GM06990 (cell line): Measurements from ENCODE around the gene XRCC2.

Experiments used
- DNase-seq: peaks from one replicate; pipeline ENCODE4 v3.0.0-alpha.2; 2011; ENCODE audit not compliant: insufficient read length; ENCODE audit errors: extremely low read depth
- H3K27me3 ChIP-seq: replicated peaks from 2 replicates; pipeline ENCODE4 v1.6.0; 2011; ENCODE audit warnings: low read length; ENCODE audit not compliant: control insufficient read depth, insufficient read depth
- H3K36me3 ChIP-seq: 2 replicates; pipeline ENCODE4 v1.5.1; 2011; ENCODE audit warnings: low read length; ENCODE audit not compliant: control insufficient read depth, insufficient read depth
- H3K4me3 ChIP-seq: replicated peaks from 2 replicates; pipeline ENCODE4 v1.5.1; 2011; ENCODE audit warnings: low read depth, mild to moderate bottlenecking, control low read depth, low read length
- CTCF ChIP-seq: IDR thresholded peaks from 2 replicates; pipeline ENCODE4 v1.5.1; 2011; ENCODE audit warnings: low read length, control low read depth, mild to moderate bottlenecking, inconsistent platforms; ENCODE audit not compliant: insufficient read depth, poor library complexity, severe bottlenecking

Gene XRCC2

GRCh38 chr7:152668975-152669374, 7.0 kb downstream of the XRCC2 start:
- no peak for DNase-seq
- Histone ChIP-seq H3K27me3 (no peaks in the 10 kb centered on the region), H3K4me3 (no peak overlapping the region), H3K36me3 (no peaks in the 10 kb centered on the region)
- no peak for TF ChIP-seq CTCF

- no peak for DNase-seq
- Histone ChIP-seq H3K27me3 (no peaks in the 10 kb centered on the region), H3K36me3 (no peaks in the 10 kb centered on the region), H3K4me3 (no peak overlapping the region)
- TF ChIP-seq CTCF, result no peak
Measured at GRCh38 chr7:152667958-152668357, 8.0 kb downstream of the XRCC2 start.

- H3K36me3 ChIP-seq, result no peaks in the 10 kb centered on the region
- no peak for DNase-seq
- H3K27me3 ChIP-seq, result no peaks in the 10 kb centered on the region
- no peak overlapping the region for H3K4me3 ChIP-seq
- TF ChIP-seq CTCF, result no peak
Measured at GRCh38 chr7:152666078-152666477, 9.9 kb downstream of the XRCC2 start.

GRCh38 chr7:152664636-152665035, 11.3 kb downstream of the XRCC2 start:
- Histone ChIP-seq H3K36me3 (no peaks in the 10 kb centered on the region), H3K27me3 (no peaks in the 10 kb centered on the region), H3K4me3 (no peak overlapping the region)
- TF ChIP-seq CTCF, result no peak
- no peak for DNase-seq

GRCh38 chr7:152663931-152664330, 12.0 kb downstream of the XRCC2 start:
- Histone ChIP-seq H3K27me3 (no peaks in the 10 kb centered on the region), H3K36me3 (no peaks in the 10 kb centered on the region), H3K4me3 (no peak overlapping the region)
- no peak for TF ChIP-seq CTCF
- DNase-seq, result no peak

- TF ChIP-seq CTCF, result no peak
- DNase-seq, result no peak
- H3K4me3 ChIP-seq, result no peak overlapping the region
- H3K27me3 ChIP-seq, result no peaks in the 10 kb centered on the region
- no peaks in the 10 kb centered on the region; the same call in 1 of the 2 replicates for H3K36me3 ChIP-seq
Measured at GRCh38 chr7:152663148-152663740, 12.7 kb downstream of the XRCC2 start.
